OCI-LY1 (cell line): ENCODE data around the gene ITLN2.

Experiments used
- H2AFZ ChIP-seq: fragments of 200-600 bp; sonication (generic), shearing (Covaris generic); 2 replicates; pipeline ENCODE4 v1.6.0; 2014; ENCODE audit warnings: antibody characterized with exemption, mild to moderate bottlenecking, low read length
- H3F3A ChIP-seq: fragments of 200-600 bp; sonication (generic), shearing (Covaris generic); 2 replicates; pipeline ENCODE4 v1.6.0; 2014; ENCODE audit warnings: mild to moderate bottlenecking, antibody characterized with exemption, low read length, moderate library complexity; ENCODE audit not compliant: insufficient read depth
- H3K27ac ChIP-seq: fragments of 200-600 bp; sonication (generic); 2 replicates; pipeline ENCODE4 v1.5.1; 2014; ENCODE audit warnings: low read length, mixed run types, mild to moderate bottlenecking, low read depth; ENCODE audit not compliant: poor library complexity, severe bottlenecking
- H3K27me3 ChIP-seq: fragments of 200-600 bp; sonication (generic); 2 replicates; pipeline ENCODE4 v1.6.0; 2014; ENCODE audit warnings: antibody characterized with exemption, mild to moderate bottlenecking, low read length, moderate library complexity; ENCODE audit not compliant: insufficient read depth
- H3K36me3 ChIP-seq: fragments of 200-600 bp; sonication (generic); 2 replicates; pipeline ENCODE4 v1.6.1; 2014; ENCODE audit warnings: mild to moderate bottlenecking, antibody characterized with exemption, low read length, moderate library complexity, mixed read lengths; ENCODE audit not compliant: insufficient read depth
- H3K4me1 ChIP-seq: fragments of 200-600 bp; sonication (generic); 2 replicates; pipeline ENCODE4 v1.5.1; 2014; ENCODE audit warnings: mild to moderate bottlenecking, low read length, moderate library complexity; ENCODE audit not compliant: insufficient read depth, severe bottlenecking
- H3K4me2 ChIP-seq: fragments of 200-600 bp; sonication (generic), shearing (Covaris generic); 2 replicates; pipeline ENCODE4 v1.6.1; 2014; ENCODE audit warnings: low read length
- H3K4me3 ChIP-seq: fragments of 200-600 bp; sonication (generic); 2 replicates; pipeline ENCODE4 v1.5.1; 2014; ENCODE audit warnings: low read length, low read depth, mild to moderate bottlenecking, mixed read lengths; ENCODE audit not compliant: poor library complexity, severe bottlenecking
- H3K79me2 ChIP-seq: fragments of 200-600 bp; shearing (Covaris generic); 2 replicates; pipeline ENCODE4 v1.6.1; 2016; ENCODE audit warnings: mixed run types, low read length, mixed read lengths; ENCODE audit not compliant: insufficient read depth
- H3K9ac ChIP-seq: fragments of 200-600 bp; sonication (generic), shearing (Covaris generic); 2 replicates; pipeline ENCODE4 v1.6.1; 2014; ENCODE audit warnings: mild to moderate bottlenecking, low read length, mixed read lengths
- H3K9me2 ChIP-seq: fragments of 200-600 bp; sonication (generic), shearing (Covaris generic); 2 replicates; pipeline ENCODE4 v1.6.1; 2014; ENCODE audit warnings: low read depth, mild to moderate bottlenecking, low read length, mixed read lengths
- H3K9me3 ChIP-seq: fragments of 200-600 bp; shearing (Covaris generic); 2 replicates; pipeline ENCODE4 v1.6.1; 2014; ENCODE audit warnings: low read length, mixed read lengths
- H4K20me1 ChIP-seq: fragments of 200-600 bp; sonication (generic), shearing (Covaris generic); 2 replicates; pipeline ENCODE4 v1.6.0; 2016; ENCODE audit warnings: mild to moderate bottlenecking, low read length; ENCODE audit not compliant: insufficient read depth
- CTCF ChIP-seq: fragments of 200-600 bp; sonication (generic), shearing (Covaris generic); IDR thresholded peaks from 2 replicates; pipeline ENCODE4 v1.5.1; 2017; ENCODE audit warnings: mild to moderate bottlenecking, antibody characterized with exemption, low read length, moderate library complexity, mixed read lengths
- EZH2 ChIP-seq: fragments of 200-600 bp; sonication (generic), shearing (Covaris generic); IDR thresholded peaks from 2 replicates; pipeline ENCODE4 v1.8.0; 2017; ENCODE audit warnings: borderline replicate concordance, mixed run types, mild to moderate bottlenecking, antibody characterized with exemption, low read length, moderate library complexity, mixed read lengths

ITLN2 gene

GRCh38 chr1:160978510-160978927 is 23.9 kb upstream of the ITLN2 start:
- H3K27ac ChIP-seq: no peak overlapping the region
- no peak overlapping the region for H3K4me3 ChIP-seq
- no peaks in the 10 kb centered on the region for H3K9me2 ChIP-seq
- H4K20me1 ChIP-seq: no peaks in the 10 kb centered on the region
- H3K79me2 ChIP-seq: no peaks in the 10 kb centered on the region
- no peak overlapping the region for H3K4me2 ChIP-seq
- no peak for TF ChIP-seq CTCF
- TF ChIP-seq EZH2: no peak
- no peak overlapping the region for H2AFZ ChIP-seq
- no peaks in the 10 kb centered on the region for H3K4me1 ChIP-seq
- no peaks in the 10 kb centered on the region for H3F3A ChIP-seq
- no peaks in the 10 kb centered on the region; the same call in 1 of the 2 replicates for H3K27me3 ChIP-seq
- H3K9me3 ChIP-seq: no peaks in the 10 kb centered on the region
- H3K9ac ChIP-seq: no peak overlapping the region
- no peaks in the 10 kb centered on the region for H3K36me3 ChIP-seq

DNA sequence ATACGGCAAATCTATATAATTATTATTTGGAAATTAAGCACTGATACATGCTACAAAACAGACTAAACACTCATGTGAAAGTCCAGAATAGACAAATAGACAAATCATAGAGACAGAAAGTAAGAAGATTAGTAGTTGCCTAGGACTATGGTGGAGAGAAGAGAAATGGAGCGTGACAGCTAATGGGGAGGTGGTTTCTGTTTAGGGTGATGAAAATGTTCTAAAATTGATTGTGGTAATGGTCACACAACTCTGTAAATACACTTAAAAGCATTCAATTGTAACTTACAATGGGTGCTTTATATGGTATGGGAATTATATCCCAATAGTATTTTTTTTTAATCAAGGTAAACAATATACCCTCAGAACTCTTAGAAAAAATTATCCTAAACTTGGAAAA is 20.4 kb upstream of the ITLN2 start:
- Histone ChIP-seq H3K27me3 (no peaks in the 10 kb centered on the region; the same call in 1 of the 2 replicates), H2AFZ (no peak overlapping the region), H3K9me3 (no peaks in the 10 kb centered on the region), H3K4me1 (no peaks in the 10 kb centered on the region), H3K27ac (no peak overlapping the region), H3K4me2 (no peak overlapping the region), H3K4me3 (no peak overlapping the region), H3K9ac (no peak overlapping the region), H3K36me3 (no peaks in the 10 kb centered on the region), H3F3A (no peaks in the 10 kb centered on the region), H3K79me2 (no peaks in the 10 kb centered on the region), H4K20me1 (no peaks in the 10 kb centered on the region), H3K9me2 (no peaks in the 10 kb centered on the region)
- TF ChIP-seq CTCF (no peak), EZH2 (no peak)

- no peaks in the 10 kb centered on the region for H3F3A ChIP-seq
- H3K79me2 ChIP-seq: no peaks in the 10 kb centered on the region
- no peak overlapping the region for H2AFZ ChIP-seq
- no peaks in the 10 kb centered on the region for H3K36me3 ChIP-seq
- TF ChIP-seq CTCF (no peak), EZH2 (no peak)
- H3K27me3 ChIP-seq: no peaks in the 10 kb centered on the region; the same call in 1 of the 2 replicates
- no peaks in the 10 kb centered on the region for H3K4me1 ChIP-seq
- no peaks in the 10 kb centered on the region for H3K9me2 ChIP-seq
- no peak overlapping the region for H3K4me3 ChIP-seq
- no peaks in the 10 kb centered on the region for H3K9me3 ChIP-seq
- H4K20me1 ChIP-seq: no peaks in the 10 kb centered on the region
- no peak overlapping the region for H3K9ac ChIP-seq
- H3K27ac ChIP-seq: no peak overlapping the region
- H3K4me2 ChIP-seq: no peak overlapping the region
These were observed 18.9 kb upstream of the ITLN2 start for GRCh38 chr1:160973491-160973890.
